Measurements from ENCODE around the gene CFTR.
"Not testable (repeated sequence)": the region's sequence is repeated elsewhere in the genome, so short reads cannot be mapped to it uniquely, and the experiment has no call there.

CFTR gene

DNA sequence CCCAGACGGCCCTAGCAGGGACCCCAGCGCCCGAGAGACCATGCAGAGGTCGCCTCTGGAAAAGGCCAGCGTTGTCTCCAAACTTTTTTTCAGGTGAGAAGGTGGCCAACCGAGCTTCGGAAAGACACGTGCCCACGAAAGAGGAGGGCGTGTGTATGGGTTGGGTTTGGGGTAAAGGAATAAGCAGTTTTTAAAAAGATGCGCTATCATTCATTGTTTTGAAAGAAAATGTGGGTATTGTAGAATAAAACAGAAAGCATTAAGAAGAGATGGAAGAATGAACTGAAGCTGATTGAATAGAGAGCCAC lies 184 bp downstream of the CFTR start:
- Mint-ChIP-seq H3K4me3 (no peak overlapping the region), H3K27ac (no peak overlapping the region), H3K36me3 (ENCODE audit: low read depth) (no peaks in the 10 kb centered on the region), H3K27me3 (peaks cover 22% of the 10 kb centered on the region), H3K9me3 (no peaks in the 10 kb centered on the region), H3K4me1 (ENCODE audit: low read depth) (no peaks in the 10 kb centered on the region)
- intact Hi-C loops (cut with micrococcal nuclease) = no loop called here

DNA sequence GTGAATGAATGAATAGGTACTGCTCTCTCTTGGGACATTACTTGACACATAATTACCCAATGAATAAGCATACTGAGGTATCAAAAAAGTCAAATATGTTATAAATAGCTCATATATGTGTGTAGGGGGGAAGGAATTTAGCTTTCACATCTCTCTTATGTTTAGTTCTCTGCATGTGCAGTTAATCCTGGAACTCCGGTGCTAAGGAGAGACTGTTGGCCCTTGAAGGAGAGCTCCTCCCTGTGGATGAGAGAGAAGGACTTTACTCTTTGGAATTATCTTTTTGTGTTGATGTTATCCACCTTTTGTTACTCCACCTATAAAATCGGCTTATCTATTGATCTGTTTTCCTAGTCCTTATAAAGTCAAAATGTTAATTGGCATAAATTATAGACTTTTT lies 1.2 kb downstream of the CFTR start:
- Mint-ChIP-seq H3K27ac (no peak overlapping the region), H3K4me3 (no peak overlapping the region), H3K27me3 (peaks cover 22% of the 10 kb centered on the region), H3K4me1 (ENCODE audit: low read depth) (no peaks in the 10 kb centered on the region), H3K36me3 (ENCODE audit: low read depth) (no peaks in the 10 kb centered on the region), H3K9me3 (no peaks in the 10 kb centered on the region)
- intact Hi-C loops (cut with micrococcal nuclease) = no loop called here

DNA sequence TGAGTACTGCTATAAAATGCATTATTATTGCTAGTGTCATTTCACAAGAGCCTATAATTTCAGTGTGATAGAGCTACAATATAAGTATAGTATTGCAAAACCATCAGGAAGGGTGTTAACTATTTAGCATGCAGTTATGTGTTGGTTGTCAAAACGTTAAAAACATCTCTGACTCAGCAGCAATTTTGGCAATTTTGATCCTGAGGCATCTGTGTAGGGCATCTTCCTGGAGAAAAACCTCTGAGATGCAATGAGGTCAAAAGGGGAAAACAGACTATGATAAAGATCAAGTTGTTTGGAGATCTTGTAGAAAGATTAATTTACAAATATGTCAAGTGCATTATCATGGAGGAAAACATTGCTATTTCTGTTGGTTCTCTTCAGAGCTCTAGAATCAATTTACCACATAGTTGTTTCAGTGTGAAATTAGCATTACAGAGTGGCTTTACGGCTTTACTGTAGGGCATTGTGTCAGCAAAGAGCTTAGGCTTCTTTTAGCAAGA lies 5.3 kb downstream of the CFTR start:
- H3K4me1 Mint-ChIP-seq (ENCODE audit: low read depth) = no peaks in the 10 kb centered on the region
- H3K27ac Mint-ChIP-seq = no peak overlapping the region

GRCh38 chr7:117489016-117489415 lies 9.2 kb downstream of the CFTR start:
- no peak overlapping the region for H3K27ac Mint-ChIP-seq
- H3K4me1 Mint-ChIP-seq (ENCODE audit: low read depth) = no peaks in the 10 kb centered on the region
- intact Hi-C loops (cut with micrococcal nuclease) = no loop called here

More for the DNA sequence above, 5.3 kb downstream of the CFTR start:
- intact Hi-C loops (cut with micrococcal nuclease) = no loop called here
- no peak overlapping the region for H3K4me3 Mint-ChIP-seq
- no peaks in the 10 kb centered on the region for H3K9me3 Mint-ChIP-seq
- peaks cover 3% of the 10 kb centered on the region for H3K27me3 Mint-ChIP-seq
- no peaks in the 10 kb centered on the region for H3K36me3 Mint-ChIP-seq (ENCODE audit: low read depth)

GRCh38 chr7:117489430-117489829 lies 9.6 kb downstream of the CFTR start:
- H3K36me3 Mint-ChIP-seq (ENCODE audit: low read depth) = no peaks in the 10 kb centered on the region
- H3K9me3 Mint-ChIP-seq = no peaks in the 10 kb centered on the region
- no peak overlapping the region for H3K27ac Mint-ChIP-seq
- H3K27me3 Mint-ChIP-seq = no peaks in the 10 kb centered on the region
- no peaks in the 10 kb centered on the region for H3K4me1 Mint-ChIP-seq (ENCODE audit: low read depth)
- intact Hi-C loops (cut with micrococcal nuclease) = no loop called here
- no peak overlapping the region for H3K4me3 Mint-ChIP-seq

More at GRCh38 chr7:117489016-117489415, 9.2 kb downstream of the CFTR start:
- no peak overlapping the region for H3K4me3 Mint-ChIP-seq
- H3K9me3 Mint-ChIP-seq = no peaks in the 10 kb centered on the region
- H3K36me3 Mint-ChIP-seq (ENCODE audit: low read depth) = no peaks in the 10 kb centered on the region
- no peaks in the 10 kb centered on the region for H3K27me3 Mint-ChIP-seq

DNA sequence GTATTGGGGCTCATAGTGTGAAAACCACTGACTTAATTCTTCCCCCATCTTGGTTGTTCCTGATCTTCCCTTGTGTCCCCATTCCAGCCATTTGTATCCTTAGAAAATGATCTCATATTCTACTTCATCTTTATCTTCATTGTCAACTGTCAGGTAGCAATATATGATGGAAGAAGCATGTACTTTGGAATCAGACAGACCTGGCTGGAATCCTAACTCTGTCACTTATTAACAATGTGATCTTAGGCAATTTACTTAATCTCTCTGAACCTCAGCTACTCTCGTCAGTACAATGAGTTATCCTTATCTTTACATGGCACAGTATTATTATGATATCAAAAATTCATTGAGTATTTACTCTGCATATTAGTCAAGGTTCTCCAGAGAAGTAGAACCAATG lies 10.1 kb downstream of the CFTR start:
- Mint-ChIP-seq H3K27ac (no peak overlapping the region), H3K4me3 (no peak overlapping the region), H3K27me3 (no peaks in the 10 kb centered on the region), H3K9me3 (no peaks in the 10 kb centered on the region), H3K36me3 (ENCODE audit: low read depth) (no peaks in the 10 kb centered on the region), H3K4me1 (ENCODE audit: low read depth) (no peaks in the 10 kb centered on the region)
- intact Hi-C loops (cut with micrococcal nuclease) = no loop called here

DNA sequence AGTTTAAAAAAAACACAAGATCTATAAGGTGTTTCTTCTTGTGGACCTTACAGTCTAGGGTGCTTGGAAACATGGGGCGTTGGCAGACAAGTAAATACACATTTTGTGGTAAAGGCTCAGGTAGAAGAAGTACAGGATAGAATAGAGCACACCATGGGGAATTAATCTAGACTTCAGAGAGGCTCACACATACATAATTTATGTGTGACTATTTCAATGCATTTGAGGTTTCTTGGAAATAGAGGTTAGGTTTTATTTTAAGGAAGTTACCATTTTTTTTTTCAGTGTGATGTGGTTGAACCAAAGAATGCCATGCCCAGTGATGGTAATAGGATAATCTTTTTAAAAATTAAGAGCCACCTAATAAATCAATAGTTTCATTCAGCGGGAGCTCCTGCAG lies 12.8 kb downstream of the CFTR start:
- H3K4me3 Mint-ChIP-seq = no peak overlapping the region
- no peaks in the 10 kb centered on the region for H3K36me3 Mint-ChIP-seq (ENCODE audit: low read depth)
- H3K27ac Mint-ChIP-seq = no peak overlapping the region
- no peaks in the 10 kb centered on the region for H3K4me1 Mint-ChIP-seq (ENCODE audit: low read depth)
- no peaks in the 10 kb centered on the region for H3K27me3 Mint-ChIP-seq
- H3K9me3 Mint-ChIP-seq = no peaks in the 10 kb centered on the region
- intact Hi-C loops (cut with micrococcal nuclease) = no loop called here

DNA sequence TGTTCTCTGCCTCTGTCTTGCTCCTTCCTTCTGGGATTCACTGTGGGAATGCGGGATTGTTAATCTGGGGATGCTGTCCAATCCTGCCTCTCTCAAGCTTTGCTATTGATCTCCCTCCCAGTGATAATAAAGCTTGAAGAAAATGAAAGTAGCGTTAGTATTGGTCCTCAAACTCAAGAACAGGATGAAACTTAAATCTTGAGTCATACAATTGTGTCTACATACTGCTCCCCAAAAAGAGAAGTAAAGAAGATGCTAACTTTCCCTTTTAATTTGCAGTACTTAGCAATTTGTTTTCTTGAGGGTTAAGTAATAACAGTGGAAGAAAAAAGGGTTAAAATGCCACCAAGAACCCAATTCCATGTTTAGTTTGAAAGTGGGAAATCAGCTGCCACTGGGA lies 13.6 kb downstream of the CFTR start:
- no peaks in the 10 kb centered on the region for H3K9me3 Mint-ChIP-seq
- no peaks in the 10 kb centered on the region for H3K4me1 Mint-ChIP-seq (ENCODE audit: low read depth)
- intact Hi-C loops (cut with micrococcal nuclease) = no loop called here
- no peak overlapping the region for H3K27ac Mint-ChIP-seq
- no peaks in the 10 kb centered on the region for H3K36me3 Mint-ChIP-seq (ENCODE audit: low read depth)
- H3K27me3 Mint-ChIP-seq = no peaks in the 10 kb centered on the region
- H3K4me3 Mint-ChIP-seq = no peak overlapping the region

GRCh38 chr7:117495308-117495707 lies 15.5 kb downstream of the CFTR start:
- peaks cover 1% of the 10 kb centered on the region for H3K27me3 Mint-ChIP-seq
- H3K4me1 Mint-ChIP-seq (ENCODE audit: low read depth) = no peaks in the 10 kb centered on the region
- H3K27ac Mint-ChIP-seq = no peak overlapping the region

GRCh38 chr7:117502331-117502730 lies 22.5 kb downstream of the CFTR start:
- H3K4me3 Mint-ChIP-seq = no peak overlapping the region
- intact Hi-C loops (cut with micrococcal nuclease) = no loop called here
- H3K27me3 Mint-ChIP-seq = peaks cover 1% of the 10 kb centered on the region

More at GRCh38 chr7:117495308-117495707, 15.5 kb downstream of the CFTR start:
- H3K36me3 Mint-ChIP-seq (ENCODE audit: low read depth) = no peaks in the 10 kb centered on the region
- intact Hi-C loops (cut with micrococcal nuclease) = no loop called here
- H3K9me3 Mint-ChIP-seq = no peaks in the 10 kb centered on the region
- H3K4me3 Mint-ChIP-seq = no peak overlapping the region

GRCh38 chr7:117505238-117505637 lies 25.4 kb downstream of the CFTR start:
- Mint-ChIP-seq H3K27ac (no peak overlapping the region), H3K36me3 (ENCODE audit: low read depth) (no peaks in the 10 kb centered on the region), H3K27me3 (no peaks in the 10 kb centered on the region), H3K9me3 (no peaks in the 10 kb centered on the region), H3K4me3 (no peak overlapping the region), H3K4me1 (ENCODE audit: low read depth) (no peaks in the 10 kb centered on the region)
- intact Hi-C loops (cut with micrococcal nuclease) = no loop called here

More at GRCh38 chr7:117502331-117502730, 22.5 kb downstream of the CFTR start:
- Mint-ChIP-seq H3K9me3 (no peaks in the 10 kb centered on the region), H3K27ac (no peak overlapping the region), H3K4me1 (ENCODE audit: low read depth) (no peaks in the 10 kb centered on the region), H3K36me3 (ENCODE audit: low read depth) (no peaks in the 10 kb centered on the region)

DNA sequence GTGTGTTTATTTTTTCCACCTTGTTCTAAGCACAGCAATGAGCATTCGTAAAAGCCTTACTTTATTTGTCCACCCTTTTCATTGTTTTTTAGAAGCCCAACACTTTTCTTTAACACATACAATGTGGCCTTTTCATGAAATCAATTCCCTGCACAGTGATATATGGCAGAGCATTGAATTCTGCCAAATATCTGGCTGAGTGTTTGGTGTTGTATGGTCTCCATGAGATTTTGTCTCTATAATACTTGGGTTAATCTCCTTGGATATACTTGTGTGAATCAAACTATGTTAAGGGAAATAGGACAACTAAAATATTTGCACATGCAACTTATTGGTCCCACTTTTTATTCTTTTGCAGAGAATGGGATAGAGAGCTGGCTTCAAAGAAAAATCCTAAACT lies 28.9 kb downstream of the CFTR start:
- Mint-ChIP-seq H3K27me3 (no peaks in the 10 kb centered on the region), H3K4me3 (no peak overlapping the region), H3K36me3 (ENCODE audit: low read depth) (no peaks in the 10 kb centered on the region), H3K27ac (no peak overlapping the region), H3K9me3 (peaks cover 4% of the 10 kb centered on the region), H3K4me1 (ENCODE audit: low read depth) (no peaks in the 10 kb centered on the region)
- intact Hi-C loops (cut with micrococcal nuclease) = no loop called here

DNA sequence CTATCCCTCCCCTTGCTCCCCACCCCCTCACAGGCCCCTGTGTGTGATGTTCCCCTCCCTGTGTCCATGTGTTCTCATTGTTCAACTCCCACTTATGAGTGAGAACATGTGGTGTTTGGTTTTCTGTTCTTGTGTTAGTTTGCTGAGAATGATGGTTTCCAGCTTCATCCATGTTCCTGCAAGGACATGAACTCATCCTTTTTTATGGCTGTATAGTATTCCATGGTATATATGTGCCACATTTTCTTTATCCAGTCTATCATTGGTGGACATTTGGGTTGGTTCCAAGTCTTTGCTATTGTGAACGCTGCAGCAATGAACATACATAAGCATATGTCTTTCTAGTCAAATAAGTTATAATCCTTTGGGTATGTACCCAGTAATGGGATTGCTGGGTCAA lies 37.4 kb downstream of the CFTR start:
- H3K4me1 Mint-ChIP-seq (ENCODE audit: low read depth); H3K27ac Mint-ChIP-seq; H3K4me3 Mint-ChIP-seq; H3K9me3 Mint-ChIP-seq; H3K27me3 Mint-ChIP-seq; intact Hi-C loops (cut with micrococcal nuclease); H3K36me3 Mint-ChIP-seq (ENCODE audit: low read depth): not testable (repeated sequence)

- H3K27me3 Mint-ChIP-seq = no peaks in the 10 kb centered on the region
- H3K36me3 Mint-ChIP-seq (ENCODE audit: low read depth) = no peaks in the 10 kb centered on the region
- intact Hi-C loops (cut with micrococcal nuclease) = no loop called here
- H3K4me1 Mint-ChIP-seq (ENCODE audit: low read depth) = no peaks in the 10 kb centered on the region
- no peaks in the 10 kb centered on the region for H3K9me3 Mint-ChIP-seq
- no peak overlapping the region for H3K27ac Mint-ChIP-seq
- H3K4me3 Mint-ChIP-seq = no peak overlapping the region
Observed at GRCh38 chr7:117530390-117530789, 50.6 kb downstream of the CFTR start.

GRCh38 chr7:117531595-117532244 lies 51.9 kb downstream of the CFTR start:
- no peaks in the 10 kb centered on the region for H3K4me1 Mint-ChIP-seq (ENCODE audit: low read depth)
- intact Hi-C loops (cut with micrococcal nuclease) = no loop called here
- H3K36me3 Mint-ChIP-seq (ENCODE audit: low read depth) = no peaks in the 10 kb centered on the region
- H3K27ac Mint-ChIP-seq = no peak overlapping the region
- no peak overlapping the region for H3K4me3 Mint-ChIP-seq
- H3K9me3 Mint-ChIP-seq = no peaks in the 10 kb centered on the region
- H3K27me3 Mint-ChIP-seq = no peaks in the 10 kb centered on the region
